Central memory CD8-positive, alpha-beta T cell (primary cell): Measurements from ENCODE around the gene PHACTR1.
A peak's percentile ranks its signal among the peaks of the same experiment; 100 is the strongest.
"Not testable (repeated sequence)": the region's sequence is repeated elsewhere in the genome, so short reads cannot be mapped to it uniquely, and the experiment has no call there.

ENCODE experiments used
- ATAC-seq: fragments of 150-1000 bp; cut with Tn5 transposase; replicated peaks from 2 replicates; pipeline ENCODE4 v1.10.0; 2022; ENCODE audit warnings: mild to moderate bottlenecking, moderate FRiP score, moderate number of reproducible peaks; ENCODE audit not compliant: poor library complexity, severe bottlenecking; ENCODE audit errors: extremely low read depth
- DNase-seq, 2 donors: peaks; one replicate each; pipeline ENCODE4 v3.0.0; 2021; ENCODE audit warnings: low spot score in 2 of 2
- H3K27ac Mint-ChIP-seq: one replicate; pipeline ENCODE4 v1.8.0; 2022; ENCODE audit warnings: low read depth, mild to moderate bottlenecking, moderate library complexity, mixed read lengths
- H3K27me3 Mint-ChIP-seq: one replicate; pipeline ENCODE4 v1.8.0; 2022; ENCODE audit warnings: mixed read lengths
- H3K36me3 Mint-ChIP-seq: one replicate; pipeline ENCODE4 v1.8.0; 2022; ENCODE audit warnings: mild to moderate bottlenecking, moderate library complexity, mixed read lengths; ENCODE audit not compliant: insufficient read depth
- H3K4me1 Mint-ChIP-seq: one replicate; pipeline ENCODE4 v1.8.0; 2022; ENCODE audit warnings: mixed read lengths
- H3K4me3 Mint-ChIP-seq: one replicate; pipeline ENCODE4 v1.8.0; 2022; ENCODE audit warnings: mild to moderate bottlenecking, moderate library complexity, mixed read lengths
- H3K9me3 Mint-ChIP-seq: one replicate; pipeline ENCODE4 v1.8.0; 2022; ENCODE audit warnings: mixed read lengths

The PHACTR1 gene

GRCh38 chr6:13314806-13315205 is 598.2 kb downstream of the PHACTR1 start:
- Mint-ChIP-seq H3K9me3 (no peaks in the 10 kb centered on the region), H3K36me3 (peaks cover 53% of the 10 kb centered on the region), H3K4me3 (no peak overlapping the region), H3K4me1 (no peaks in the 10 kb centered on the region), H3K27me3 (no peaks in the 10 kb centered on the region), H3K27ac (no peak overlapping the region)
- DNase-seq (no peak), ATAC-seq (no peak)

- Mint-ChIP-seq H3K9me3 (no peaks in the 10 kb centered on the region), H3K4me1 (no peaks in the 10 kb centered on the region), H3K27ac (no peak overlapping the region), H3K4me3 (no peak overlapping the region), H3K27me3 (no peaks in the 10 kb centered on the region), H3K36me3 (peaks cover 62% of the 10 kb centered on the region)
- ATAC-seq (no peak), DNase-seq (no peak)
These were observed 599.3 kb downstream of the PHACTR1 start for GRCh38 chr6:13315896-13316295.

DNA sequence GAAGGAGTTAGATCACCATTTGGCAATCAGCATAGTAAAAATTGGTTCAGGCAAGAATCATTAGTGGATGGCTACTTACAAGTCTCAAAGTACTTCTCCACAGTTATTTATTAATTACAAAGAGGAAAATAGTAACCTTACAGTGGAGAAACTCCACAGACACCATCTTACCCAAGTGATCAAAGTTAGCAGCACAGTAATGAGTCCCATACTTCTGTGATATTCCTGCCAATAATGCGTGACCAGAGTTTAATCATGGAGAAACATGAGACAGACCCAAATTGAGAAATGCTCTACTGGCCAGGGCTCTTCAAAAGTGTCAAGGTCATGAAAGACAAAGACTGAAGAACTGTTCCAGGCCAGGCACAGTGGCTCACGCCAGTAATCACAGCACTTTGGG is 602.3 kb downstream of the PHACTR1 start:
- Mint-ChIP-seq H3K27ac (no peak overlapping the region), H3K4me1 (no peaks in the 10 kb centered on the region), H3K27me3 (no peaks in the 10 kb centered on the region), H3K4me3 (no peak overlapping the region), H3K9me3 (no peaks in the 10 kb centered on the region), H3K36me3 (peaks cover 67% of the 10 kb centered on the region)
- ATAC-seq (no peak), DNase-seq (no peak)

GRCh38 chr6:13319891-13320564 is 603.5 kb downstream of the PHACTR1 start:
- Mint-ChIP-seq H3K9me3 (no peaks in the 10 kb centered on the region), H3K27me3 (no peaks in the 10 kb centered on the region), H3K36me3 (peaks cover 61% of the 10 kb centered on the region), H3K4me1 (no peaks in the 10 kb centered on the region), H3K4me3 (no peak overlapping the region), H3K27ac (no peak overlapping the region)
- ATAC-seq (no peak), DNase-seq (no peak)

- ATAC-seq, H3K27ac Mint-ChIP-seq, DNase-seq, H3K4me3 Mint-ChIP-seq, H3K27me3 Mint-ChIP-seq, H3K9me3 Mint-ChIP-seq: not testable (repeated sequence)
- peaks cover 26% of the 10 kb centered on the region for H3K36me3 Mint-ChIP-seq
- peaks cover 15% of the 10 kb centered on the region for H3K4me1 Mint-ChIP-seq
These were observed 609.5 kb downstream of the PHACTR1 start for GRCh38 chr6:13326031-13326586.

- DNase-seq (no peak), ATAC-seq (peak; percentile 7)
- Mint-ChIP-seq H3K9me3 (no peaks in the 10 kb centered on the region), H3K4me1 (peaks cover 15% of the 10 kb centered on the region), H3K27ac (peak overlapping the region; percentile 91), H3K4me3 (peak overlapping the region; percentile 87), H3K36me3 (peaks cover 16% of the 10 kb centered on the region), H3K27me3 (no peaks in the 10 kb centered on the region)
These were observed 611.1 kb downstream of the PHACTR1 start for GRCh38 chr6:13327691-13328075.

DNA sequence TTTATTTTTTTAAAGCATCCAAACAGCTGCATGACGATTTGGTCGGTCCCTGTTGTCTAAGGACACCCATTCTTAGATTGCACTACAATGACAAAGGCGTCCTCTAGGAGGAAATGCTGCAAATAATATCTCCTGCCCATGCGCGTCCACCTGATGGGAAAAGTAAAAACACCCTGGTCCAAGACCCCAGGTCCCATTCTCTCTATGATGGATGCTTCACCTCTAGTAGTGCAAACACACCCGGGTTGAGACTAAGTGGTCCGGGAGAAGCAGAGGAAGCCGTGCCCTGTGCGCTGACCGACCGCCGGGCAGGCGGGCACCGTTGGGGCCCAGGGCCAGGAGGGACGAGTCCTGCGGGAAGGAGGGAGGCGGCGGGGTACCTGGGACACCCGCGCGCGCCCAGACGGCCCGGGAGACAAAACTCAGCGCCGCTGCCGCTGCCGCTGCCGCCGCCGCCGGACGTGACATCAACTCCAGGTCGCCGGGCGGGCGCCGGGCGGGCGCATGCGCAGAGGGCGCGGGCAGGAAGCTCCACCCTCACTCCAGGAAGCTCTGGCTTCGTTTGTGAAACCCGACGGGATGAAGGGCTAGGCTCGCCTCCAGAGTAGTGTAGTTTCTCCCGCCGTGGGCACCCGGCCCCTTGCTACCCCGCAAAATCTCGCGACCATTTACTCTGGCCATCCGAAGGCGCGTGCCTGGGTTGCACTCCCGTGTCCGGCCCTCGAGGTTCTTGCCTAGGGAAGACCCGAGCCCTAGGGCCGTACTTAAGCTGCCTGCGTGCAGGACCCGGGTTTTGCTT is 611.7 kb downstream of the PHACTR1 start, which contains the start of gene TBC1D7:
TBC1D7 (minus strand) TSS at position 462 of the 799 bp plus-strand sequence. CDS start 1,639 bp downstream, outside the sequence.
- no peaks in the 10 kb centered on the region for H3K27me3 Mint-ChIP-seq
- no peaks in the 10 kb centered on the region for H3K9me3 Mint-ChIP-seq
- peaks cover 14% of the 10 kb centered on the region for H3K36me3 Mint-ChIP-seq
- peak within 1 kb of the TSS; percentile 91 for H3K27ac Mint-ChIP-seq
- DNase-seq, result peak; percentile 88 to 90
- H3K4me1 Mint-ChIP-seq, result peaks cover 15% of the 10 kb centered on the region
- peak; percentile 86 for ATAC-seq
- peak within 1 kb of the TSS; percentile 87 for H3K4me3 Mint-ChIP-seq

GRCh38 chr6:13328875-13329183 is 612.3 kb downstream of the PHACTR1 start:
- DNase-seq (no peak), ATAC-seq (no peak)
- Mint-ChIP-seq H3K9me3 (no peaks in the 10 kb centered on the region), H3K36me3 (peaks cover 9% of the 10 kb centered on the region), H3K27ac (peak overlapping the region; percentile 91), H3K27me3 (no peaks in the 10 kb centered on the region), H3K4me3 (peak overlapping the region; percentile 87), H3K4me1 (peaks cover 15% of the 10 kb centered on the region)

GRCh38 chr6:13331516-13332348 is 615.2 kb downstream of the PHACTR1 start:
- no peaks in the 10 kb centered on the region for H3K27me3 Mint-ChIP-seq
- H3K9me3 Mint-ChIP-seq, result no peaks in the 10 kb centered on the region
- ATAC-seq, result no peak
- no peak for DNase-seq
- H3K27ac Mint-ChIP-seq, result no peak overlapping the region
- peaks cover 9% of the 10 kb centered on the region for H3K36me3 Mint-ChIP-seq
- peaks cover 15% of the 10 kb centered on the region for H3K4me1 Mint-ChIP-seq
- H3K4me3 Mint-ChIP-seq, result no peak overlapping the region

DNA sequence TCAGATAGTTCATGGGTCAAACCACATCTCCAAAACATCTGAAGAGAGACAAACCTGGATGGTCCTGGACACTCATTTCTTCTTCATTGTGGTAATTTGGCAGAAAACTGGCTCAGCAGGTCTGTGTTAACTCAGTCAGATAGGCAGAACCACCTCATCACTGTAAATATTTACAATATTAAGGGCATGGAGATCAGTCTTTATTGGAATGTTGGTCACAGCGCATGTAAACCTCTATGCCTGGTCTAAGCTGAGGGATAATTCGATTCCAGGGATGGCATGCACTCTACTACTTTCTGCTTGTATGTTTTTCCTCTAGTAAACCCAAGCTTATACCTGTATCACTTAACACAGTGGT is 615.8 kb downstream of the PHACTR1 start:
- Mint-ChIP-seq H3K27me3 (no peaks in the 10 kb centered on the region), H3K36me3 (peaks cover 9% of the 10 kb centered on the region), H3K27ac (no peak overlapping the region), H3K9me3 (no peaks in the 10 kb centered on the region), H3K4me1 (peaks cover 15% of the 10 kb centered on the region), H3K4me3 (no peak overlapping the region)
- ATAC-seq (no peak), DNase-seq (no peak)

- no peaks in the 10 kb centered on the region for H3K4me1 Mint-ChIP-seq
- H3K4me3 Mint-ChIP-seq, result no peak overlapping the region
- H3K27ac Mint-ChIP-seq, result no peak overlapping the region
- no peaks in the 10 kb centered on the region for H3K36me3 Mint-ChIP-seq
- ATAC-seq (no peak), DNase-seq (no peak)
- H3K9me3 Mint-ChIP-seq, result no peaks in the 10 kb centered on the region
- no peaks in the 10 kb centered on the region for H3K27me3 Mint-ChIP-seq
These were observed 618.4 kb downstream of the PHACTR1 start for GRCh38 chr6:13334953-13335352.

- Mint-ChIP-seq H3K4me3 (no peak overlapping the region), H3K36me3 (no peaks in the 10 kb centered on the region), H3K9me3 (no peaks in the 10 kb centered on the region), H3K27ac (no peak overlapping the region), H3K27me3 (no peaks in the 10 kb centered on the region), H3K4me1 (no peaks in the 10 kb centered on the region)
- ATAC-seq (peak; percentile 56), DNase-seq (peak; percentile 54 to 73)
These were observed 620.0 kb downstream of the PHACTR1 start for GRCh38 chr6:13336553-13336952.
